WERI-Rb-1 (cell line): ENCODE data around the gene TBKBP1.
A peak's percentile ranks its signal among the peaks of the same experiment; 100 is the strongest.

Source experiments
- DNase-seq: peaks from one replicate; pipeline ENCODE4 v3.0.0-alpha.2; 2020
- H3K27ac ChIP-seq: fragments of 250-450 bp; sonication (Bioruptor Pico); 2 replicates; pipeline ENCODE4 v1.5.1; 2020; ENCODE audit warnings: mild to moderate bottlenecking, moderate library complexity
- H3K27me3 ChIP-seq: fragments of 250-450 bp; sonication (Bioruptor Pico); 2 replicates; pipeline ENCODE4 v1.5.1; 2021; ENCODE audit warnings: mild to moderate bottlenecking, low read depth, moderate library complexity; ENCODE audit not compliant: insufficient read depth, severe bottlenecking
- H3K36me3 ChIP-seq: fragments of 250-450 bp; sonication (Bioruptor Pico); 2 replicates; pipeline ENCODE4 v1.5.1; 2020; ENCODE audit warnings: mild to moderate bottlenecking, moderate library complexity
- H3K4me3 ChIP-seq: 2 replicates; pipeline ENCODE4 v1.5.1; 2011; ENCODE audit warnings: low read depth, mild to moderate bottlenecking, control low read depth, low read length
- H3K9me3 ChIP-seq: fragments of 250-450 bp; sonication (Bioruptor Pico); 2 replicates; pipeline ENCODE4 v1.5.1; 2021; ENCODE audit warnings: mild to moderate bottlenecking, moderate library complexity; ENCODE audit not compliant: severe bottlenecking
- CTCF ChIP-seq: IDR thresholded peaks from 2 replicates; pipeline ENCODE4 v1.5.1; 2011; ENCODE audit warnings: low read depth, mild to moderate bottlenecking, control low read depth, inconsistent platforms, low read length

Gene TBKBP1

GRCh38 chr17:47703191-47703591 is 9.2 kb downstream of the TBKBP1 start:
- no peak for DNase-seq
- H3K27ac ChIP-seq, result no peak overlapping the region
- peaks cover 17% of the 10 kb centered on the region for H3K36me3 ChIP-seq
- no peaks in the 10 kb centered on the region for H3K27me3 ChIP-seq
- H3K4me3 ChIP-seq, result no peak overlapping the region
- no peak for TF ChIP-seq CTCF
- H3K9me3 ChIP-seq, result no peaks in the 10 kb centered on the region

- peaks cover 16% of the 10 kb centered on the region for H3K36me3 ChIP-seq
- no peaks in the 10 kb centered on the region for H3K27me3 ChIP-seq
- no peak overlapping the region for H3K4me3 ChIP-seq
- no peaks in the 10 kb centered on the region for H3K9me3 ChIP-seq
- H3K27ac ChIP-seq, result no peak overlapping the region
- DNase-seq, result no peak
- no peak for TF ChIP-seq CTCF
Measured at GRCh38 chr17:47703671-47704070, 9.7 kb downstream of the TBKBP1 start.

GRCh38 chr17:47704116-47704515 is 10.2 kb downstream of the TBKBP1 start:
- TF ChIP-seq CTCF, result no peak
- Histone ChIP-seq H3K9me3 (no peaks in the 10 kb centered on the region), H3K36me3 (peaks cover 11% of the 10 kb centered on the region), H3K27ac (no peak overlapping the region), H3K27me3 (no peaks in the 10 kb centered on the region), H3K4me3 (no peak overlapping the region)
- no peak for DNase-seq

- peak overlapping the region; percentile 6; the same call in 1 of the 2 replicates for H3K27ac ChIP-seq
- no peak overlapping the region for H3K4me3 ChIP-seq
- peaks cover 12% of the 10 kb centered on the region for H3K36me3 ChIP-seq
- DNase-seq, result no peak
- TF ChIP-seq CTCF, result no peak
- H3K27me3 ChIP-seq, result no peaks in the 10 kb centered on the region
- no peaks in the 10 kb centered on the region for H3K9me3 ChIP-seq
Measured at GRCh38 chr17:47704736-47705135, 10.8 kb downstream of the TBKBP1 start.

- Histone ChIP-seq H3K36me3 (peaks cover 22% of the 10 kb centered on the region), H3K27me3 (no peaks in the 10 kb centered on the region), H3K27ac (peak overlapping the region; percentile 67; the same call in 1 of the 2 replicates), H3K4me3 (no peak overlapping the region), H3K9me3 (no peaks in the 10 kb centered on the region)
- no peak for DNase-seq
- TF ChIP-seq CTCF, result no peak
Measured at GRCh38 chr17:47705536-47706530, 11.9 kb downstream of the TBKBP1 start.
